Smooth muscle cell of the brain vasculature (primary cell): ENCODE measurements around the gene ABCD3.

Experiments used
- DNase-seq: peaks from one replicate; pipeline ENCODE4 v3.0.0-alpha.2; 2012; ENCODE audit warnings: low read depth, low spot score

ABCD3 gene

DNA sequence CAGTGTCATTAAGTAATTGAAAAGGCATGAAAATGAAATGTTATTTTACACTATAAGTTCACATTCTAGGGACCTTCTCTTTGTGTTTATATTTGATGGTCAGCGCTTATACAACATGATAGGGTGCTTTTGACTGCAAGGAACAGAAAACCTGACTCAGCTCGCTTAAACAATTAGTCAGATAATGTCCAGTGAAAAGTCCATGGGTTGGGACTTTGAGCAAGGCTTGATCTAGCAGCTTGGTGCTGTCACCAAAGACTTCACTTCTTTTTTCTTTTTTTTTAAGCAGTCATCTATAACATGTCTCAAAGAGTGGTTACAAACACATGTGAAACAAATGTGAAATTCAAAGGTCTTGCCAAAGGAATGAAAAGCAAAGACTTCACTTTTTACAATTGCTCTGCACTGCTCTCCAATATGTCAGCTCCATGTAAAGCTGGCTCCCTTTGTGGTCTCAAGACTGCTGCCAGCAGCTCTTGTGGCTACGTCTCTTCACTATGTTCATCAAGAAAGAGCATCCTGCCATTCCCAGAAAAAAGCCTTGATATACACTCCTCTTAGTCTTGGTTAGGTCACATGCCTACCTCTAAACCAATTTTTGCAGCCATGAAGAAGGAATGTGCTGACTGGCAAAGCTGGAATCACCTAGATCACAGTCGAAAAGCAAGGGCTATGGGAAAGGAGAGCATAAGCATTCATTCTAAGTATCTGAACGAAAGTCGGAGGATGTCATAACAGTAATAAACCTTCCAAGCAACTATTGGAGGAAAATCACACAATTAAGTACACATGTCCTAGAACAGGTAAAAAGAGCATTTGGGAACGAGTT lies 108.2 kb downstream of the ABCD3 start:
- no peak for DNase-seq

DNA sequence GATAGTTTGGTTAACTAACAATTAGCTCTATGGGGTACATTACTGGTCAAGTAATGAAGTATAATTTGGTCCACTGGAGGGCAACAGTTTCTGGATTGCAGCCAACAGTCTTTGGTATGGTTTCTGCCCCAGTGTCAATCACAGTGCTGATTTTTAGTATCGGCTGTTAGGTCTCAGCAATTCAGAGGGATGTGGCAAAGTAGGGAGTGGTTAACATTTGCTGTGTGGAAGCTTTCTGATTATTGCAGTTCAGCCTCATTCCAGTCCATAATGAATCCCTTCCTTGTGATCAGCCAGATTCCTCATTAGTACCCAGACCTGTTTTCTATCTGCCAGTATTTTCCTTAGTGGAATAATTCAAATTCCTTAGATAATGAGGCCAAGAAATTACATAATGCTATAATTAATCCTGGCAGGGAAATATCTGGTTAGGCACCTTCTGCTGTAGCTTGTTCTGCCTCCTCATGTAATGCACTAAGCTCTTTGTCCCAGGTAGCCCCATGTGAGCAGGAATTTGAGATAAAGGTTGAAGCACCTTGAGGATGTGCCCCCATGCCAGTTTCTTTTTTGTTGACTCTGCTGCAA lies 109.3 kb downstream of the ABCD3 start:
- DNase-seq, result no peak

DNA sequence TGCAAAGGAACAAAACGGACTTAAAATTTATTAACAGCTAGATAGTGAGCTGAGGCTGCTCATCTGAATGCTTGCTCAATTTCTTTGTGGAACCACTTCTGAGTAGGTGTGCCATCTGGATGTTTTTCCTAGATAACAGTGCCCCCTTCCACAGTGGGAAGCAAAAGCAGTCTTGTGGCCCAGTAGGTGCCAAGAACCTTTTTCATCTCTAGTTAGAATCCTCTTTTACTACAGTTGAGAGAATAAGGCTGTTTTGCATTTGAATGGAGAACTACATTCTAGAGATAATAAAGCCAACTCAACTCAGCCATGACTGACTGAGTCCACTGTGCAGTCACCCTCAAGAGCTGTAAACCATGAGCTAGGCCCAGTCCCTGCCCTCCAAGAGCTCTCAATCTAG lies 110.1 kb downstream of the ABCD3 start:
- no peak for DNase-seq

DNA sequence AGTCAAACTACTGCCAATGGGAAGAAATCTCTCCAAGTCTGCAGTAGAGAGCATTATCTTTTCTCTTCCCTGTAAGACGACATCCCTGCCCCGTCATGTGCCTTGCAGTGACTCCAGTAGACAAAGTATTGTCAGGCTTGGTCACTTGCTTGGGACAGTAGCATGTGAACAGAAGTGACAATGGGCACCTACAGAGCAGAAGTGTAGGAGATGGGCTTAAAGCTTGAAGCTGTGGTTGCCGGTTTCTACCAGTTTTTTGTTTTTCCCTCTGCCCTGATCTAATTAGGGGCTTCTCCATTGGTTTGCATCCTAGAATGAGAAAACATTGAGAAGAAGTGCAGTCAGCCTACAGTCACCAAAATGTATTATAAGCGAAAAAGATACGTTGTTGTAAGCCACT lies 110.6 kb downstream of the ABCD3 start:
- DNase-seq, result no peak

DNA sequence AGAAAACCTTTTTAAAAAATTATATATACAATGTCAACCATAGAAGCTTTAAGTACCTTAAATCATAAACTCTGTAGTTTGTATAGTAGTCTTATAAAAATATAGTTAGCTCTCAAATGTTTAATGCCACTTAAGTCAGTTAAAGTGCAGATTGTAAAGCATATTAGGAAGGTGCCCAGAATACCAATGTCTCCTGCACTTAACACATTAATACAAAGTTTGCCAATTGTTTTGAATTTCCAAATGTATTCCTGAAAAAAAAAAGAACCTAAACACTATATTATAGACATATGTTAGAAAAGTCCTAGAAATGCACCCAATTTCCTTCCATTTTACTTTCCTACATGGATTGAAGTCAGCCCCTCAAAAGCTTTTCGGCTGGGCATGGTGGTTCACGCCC lies 111.2 kb downstream of the ABCD3 start:
- no peak for DNase-seq

DNA sequence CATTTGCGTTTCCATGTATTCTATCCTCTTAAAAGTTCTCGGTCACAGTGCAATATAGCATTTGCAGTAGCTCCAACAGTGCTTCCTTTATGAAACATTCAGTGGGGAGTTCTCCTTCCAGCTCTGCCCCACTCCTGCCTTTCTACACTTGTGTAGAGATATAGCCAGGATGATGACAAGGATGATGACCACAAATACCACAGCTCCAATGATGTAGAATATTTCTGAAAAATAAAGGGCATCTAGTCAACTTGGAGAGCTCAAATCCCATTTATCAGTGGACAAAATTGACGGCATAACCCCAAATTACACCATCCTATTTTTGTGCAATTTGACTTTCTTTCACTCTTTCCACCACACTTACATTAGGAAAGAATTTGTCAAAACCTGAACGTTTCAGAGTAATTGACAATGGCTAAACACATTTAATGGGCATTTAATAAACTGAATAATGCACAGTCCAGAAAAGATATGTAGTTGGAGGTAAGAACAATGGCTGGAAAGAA lies 112.2 kb downstream of the ABCD3 start:
- no peak for DNase-seq

DNA sequence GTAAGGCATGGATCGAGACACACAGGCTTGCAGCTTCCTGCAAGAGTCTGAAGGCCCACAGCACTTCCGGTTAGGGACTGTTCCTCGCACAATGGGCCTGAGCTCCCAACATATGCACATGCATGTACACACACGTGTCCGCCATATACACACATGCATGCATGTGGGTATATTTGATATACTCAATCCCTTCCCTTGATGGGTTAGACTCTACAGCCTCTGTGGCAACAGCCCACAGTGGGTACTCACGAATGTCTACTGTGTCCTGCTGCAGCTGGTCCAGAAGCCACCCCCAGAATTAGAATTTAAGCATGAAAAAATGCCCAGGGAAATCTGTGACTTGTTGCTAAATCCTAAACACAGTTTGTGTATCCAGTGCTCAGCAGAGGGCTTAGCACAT lies 113.5 kb downstream of the ABCD3 start:
- DNase-seq, result no peak

DNA sequence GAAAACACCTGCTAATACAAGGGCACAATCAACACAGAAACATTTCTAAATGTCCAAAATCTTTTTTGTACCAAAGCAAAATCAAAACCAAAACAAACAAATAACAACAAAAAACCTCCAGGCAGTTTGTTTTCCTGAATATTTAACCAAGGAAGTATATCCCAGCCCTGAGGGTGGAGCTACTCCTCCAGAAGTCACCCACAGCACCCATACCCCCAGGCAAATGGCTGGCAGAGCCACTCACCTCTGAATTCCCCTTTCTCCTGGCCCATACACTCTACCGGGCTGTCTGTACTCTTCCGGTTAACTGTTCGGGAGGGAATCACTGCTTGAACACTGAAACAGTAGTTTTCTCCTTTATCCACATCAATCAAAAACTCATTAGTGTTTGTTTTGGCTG lies 113.9 kb downstream of the ABCD3 start:
- no peak for DNase-seq

DNA sequence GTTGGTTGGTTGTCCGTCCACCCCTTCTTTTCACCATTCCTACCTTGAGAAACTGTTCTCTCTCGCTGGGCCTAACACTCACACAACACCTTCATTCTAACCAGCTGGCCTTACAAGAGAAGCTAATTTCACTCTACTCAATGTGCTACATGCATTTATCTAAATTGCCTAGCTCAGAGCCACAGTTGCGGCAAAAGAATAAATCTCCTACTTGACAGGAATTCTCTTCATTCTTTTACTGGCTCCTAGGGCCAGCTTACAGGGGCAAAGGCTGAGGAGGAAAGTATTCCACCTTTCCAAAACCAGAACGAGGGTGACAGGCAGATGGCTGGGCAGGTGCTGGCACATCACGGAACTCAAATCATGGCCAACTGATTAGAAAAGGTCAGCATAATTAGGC lies 116.9 kb downstream of the ABCD3 start:
- no peak for DNase-seq

DNA sequence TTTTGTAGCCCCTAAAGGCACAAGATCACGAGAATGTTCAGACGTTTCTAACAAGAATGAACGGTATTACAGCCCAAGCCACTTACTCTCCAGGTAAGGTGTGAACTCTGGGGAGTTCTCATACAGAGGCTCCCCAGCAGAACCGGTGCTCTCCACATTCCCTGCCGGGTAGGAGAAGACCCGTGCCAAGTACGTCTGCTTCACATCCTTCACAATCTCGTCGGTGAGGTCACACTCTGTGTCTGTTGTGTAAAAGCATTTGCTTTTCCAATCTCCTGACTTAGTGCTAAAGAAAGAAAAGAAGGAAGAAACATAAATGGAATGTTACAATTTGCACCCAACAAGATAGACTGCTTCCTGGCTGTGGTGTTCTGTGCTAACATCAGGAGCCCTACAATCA lies 117.7 kb downstream of the ABCD3 start:
- no peak for DNase-seq

DNA sequence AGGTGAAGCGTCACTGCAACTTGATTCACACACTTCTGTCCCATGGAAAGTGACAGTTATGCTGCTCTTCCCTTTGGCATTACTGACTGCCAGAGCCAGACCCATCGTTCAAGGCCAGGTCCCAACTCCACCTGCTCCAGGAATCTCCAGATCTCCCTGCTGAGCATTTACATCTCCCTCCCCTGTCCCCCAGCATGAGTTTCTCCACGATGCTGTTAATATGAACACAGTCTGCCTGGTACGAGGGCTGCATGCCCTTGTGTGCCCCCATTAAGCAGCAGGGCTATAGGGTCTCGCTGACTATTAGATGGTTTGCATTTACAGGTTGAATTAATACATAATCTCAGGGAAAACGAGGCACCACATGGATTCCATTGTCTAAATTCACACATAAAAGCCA lies 119.1 kb downstream of the ABCD3 start:
- no peak for DNase-seq

DNA sequence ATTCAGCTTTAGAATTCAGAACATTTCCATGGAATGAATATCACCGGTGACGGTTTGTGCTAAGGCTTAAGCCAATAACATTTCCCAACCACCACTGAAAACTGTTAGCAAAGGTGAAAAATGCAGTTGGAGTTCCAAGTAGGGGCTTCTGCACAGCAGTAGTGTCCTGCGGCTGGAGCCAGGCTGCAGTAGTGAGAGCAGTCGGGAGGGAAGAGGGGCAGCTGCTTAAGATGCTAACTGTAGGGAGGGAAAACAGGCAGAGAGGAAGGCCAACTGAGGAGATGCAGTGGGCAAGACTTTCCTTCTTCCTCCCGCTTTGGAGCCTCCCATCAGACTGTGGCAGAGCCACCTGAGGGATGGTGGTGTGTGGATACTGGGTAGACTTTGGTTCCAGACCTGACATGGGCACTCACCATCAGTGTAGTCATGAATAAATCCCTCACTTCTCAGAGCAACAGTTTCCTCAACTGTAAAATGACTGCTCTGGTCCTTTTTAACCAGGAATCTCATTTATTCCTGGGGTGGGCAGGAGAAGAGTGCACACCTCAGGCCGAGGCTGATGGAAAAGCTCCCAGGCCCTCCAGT lies 120.1 kb downstream of the ABCD3 start:
- DNase-seq, result no peak

DNA sequence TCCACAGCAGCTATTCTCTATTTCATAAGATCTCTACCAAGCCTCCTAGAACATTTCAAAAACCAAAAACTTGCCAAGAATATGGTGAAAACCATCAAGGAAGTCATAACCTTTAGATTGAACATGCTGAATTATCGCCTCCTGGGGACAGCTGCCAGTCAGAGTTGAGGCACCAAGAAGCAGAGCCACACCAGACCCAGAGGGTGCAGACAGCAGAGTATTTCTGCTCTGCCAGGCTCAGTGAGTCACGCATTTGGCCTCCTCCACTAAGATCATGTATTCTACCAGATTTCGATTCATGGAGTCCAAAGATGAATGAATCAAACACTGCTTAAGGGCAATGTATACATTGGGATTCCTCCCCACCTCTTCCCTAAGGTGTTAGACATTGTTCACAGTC lies 121.3 kb downstream of the ABCD3 start:
- DNase-seq, result no peak

DNA sequence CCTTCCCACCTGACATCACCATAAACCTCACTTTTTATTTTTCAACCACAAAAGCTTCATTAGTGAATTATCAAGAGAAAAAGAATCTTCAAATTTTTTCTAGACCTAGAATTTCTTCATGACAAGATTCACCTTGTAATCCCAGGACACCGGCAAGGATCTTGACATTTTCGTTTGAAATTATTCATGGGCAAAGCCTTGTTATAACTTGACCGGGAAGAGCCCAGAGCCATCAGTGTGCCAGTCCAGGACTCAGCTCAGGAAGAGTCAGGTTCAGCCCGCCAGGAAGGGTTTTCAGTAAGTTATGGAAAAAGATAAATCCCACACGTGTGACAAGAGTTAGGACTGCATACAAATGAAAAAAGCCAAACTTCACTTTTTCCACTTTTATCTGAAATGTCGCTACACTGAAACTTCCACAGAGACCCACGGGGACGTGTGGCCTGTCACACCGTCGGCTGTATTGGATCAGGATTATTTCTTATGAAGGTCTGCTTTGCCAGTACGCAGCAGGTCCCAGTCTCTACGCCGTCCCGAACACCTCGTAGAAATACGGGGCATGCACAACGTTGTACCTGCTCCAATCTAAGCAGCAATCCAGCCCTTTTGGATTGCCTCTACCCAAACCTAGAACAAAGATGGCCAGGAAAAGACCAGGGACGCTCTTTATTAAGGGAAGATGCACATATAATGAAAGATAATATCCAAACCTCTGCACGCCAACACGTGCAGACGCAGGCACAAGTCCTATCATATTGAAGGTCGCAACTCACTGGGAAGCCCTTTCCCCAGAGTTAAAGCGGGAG lies 122.5 kb downstream of the ABCD3 start:
- no peak for DNase-seq

DNA sequence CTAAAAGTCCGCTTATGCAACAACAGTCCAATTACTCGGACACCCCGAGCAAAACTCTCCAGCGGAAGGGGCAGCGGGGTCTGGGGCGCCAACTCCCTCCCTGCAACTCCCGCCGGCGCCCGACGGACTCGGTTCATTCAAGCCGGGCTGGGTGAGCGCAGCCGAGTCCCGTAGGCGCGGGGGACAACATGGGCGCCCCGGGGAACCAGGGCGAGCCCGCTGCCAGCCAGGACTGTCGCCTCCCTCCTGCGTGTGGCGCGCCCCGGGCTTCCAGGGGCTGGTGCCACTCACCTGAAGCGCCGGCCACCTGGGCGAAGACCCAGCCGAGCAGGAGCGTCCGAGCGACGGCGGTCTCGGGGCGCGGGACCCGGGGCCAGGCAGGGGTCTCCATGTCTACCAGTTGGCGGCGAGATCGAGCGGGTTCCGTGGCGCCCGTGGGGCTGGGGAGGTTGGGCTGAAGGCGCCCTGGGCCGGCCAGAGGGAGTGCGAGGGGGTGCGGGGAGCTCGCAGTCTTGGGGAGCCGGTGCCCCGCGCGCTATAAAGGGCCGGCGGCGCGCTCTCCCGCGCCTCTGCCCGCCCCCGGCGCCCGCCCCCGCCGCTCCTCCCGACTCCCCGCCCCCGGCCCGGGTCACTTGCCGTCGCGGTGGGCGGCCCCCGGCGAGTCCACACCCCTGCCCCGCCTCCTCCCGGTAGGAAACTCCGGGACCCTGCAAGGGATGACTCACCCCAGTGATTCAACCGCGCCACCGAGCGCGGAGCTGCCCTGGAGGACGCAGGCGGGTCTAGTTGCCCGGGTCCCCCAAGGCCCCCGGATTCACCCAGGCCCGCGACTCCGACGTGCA lies 123.3 kb downstream of the ABCD3 start, which contains the start of gene F3:
Gene F3, minus strand, starts transcription at position 514 of the 842 bp plus-strand sequence. Its CDS starts 123 bp downstream, at position 391.
- peak; percentile 80 for DNase-seq

DNA sequence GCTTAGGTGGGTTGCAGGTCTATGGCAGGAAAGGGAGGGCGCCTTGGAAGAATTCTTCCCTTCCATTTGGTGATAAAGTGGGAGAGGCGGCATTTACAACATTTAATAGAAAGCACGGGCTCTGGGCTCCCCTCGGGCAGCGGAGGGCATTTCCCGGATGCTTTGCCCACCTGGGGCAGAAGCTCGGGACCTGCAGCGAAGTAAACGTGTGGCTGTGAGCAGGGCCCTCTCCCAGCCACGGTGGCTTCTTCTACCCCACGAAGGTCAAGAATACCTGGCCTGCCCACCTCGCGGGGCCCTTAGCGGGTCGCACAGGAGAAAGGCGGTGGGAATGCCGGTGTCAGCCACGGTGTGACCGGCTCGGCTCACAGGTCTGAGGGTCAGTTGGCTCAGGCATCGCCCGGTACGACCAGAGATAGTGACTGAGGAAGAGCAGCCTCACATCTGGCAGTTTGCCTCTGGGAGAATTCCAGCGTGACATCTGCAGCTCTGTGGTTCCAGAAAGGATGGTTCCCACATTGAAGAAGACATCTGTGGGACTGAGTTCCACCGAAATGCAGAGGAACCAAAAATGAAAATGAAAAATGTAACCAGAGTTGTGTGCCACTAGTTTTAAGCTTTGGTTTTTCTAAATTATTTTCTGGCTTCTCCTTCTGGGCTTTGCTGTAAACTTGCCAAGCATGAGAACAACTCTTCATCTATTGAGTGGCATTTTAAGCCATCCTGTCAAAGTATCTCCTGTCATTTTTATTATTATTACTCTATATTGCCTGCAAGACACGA lies 124.1 kb downstream of the ABCD3 start:
- DNase-seq, result no peak

DNA sequence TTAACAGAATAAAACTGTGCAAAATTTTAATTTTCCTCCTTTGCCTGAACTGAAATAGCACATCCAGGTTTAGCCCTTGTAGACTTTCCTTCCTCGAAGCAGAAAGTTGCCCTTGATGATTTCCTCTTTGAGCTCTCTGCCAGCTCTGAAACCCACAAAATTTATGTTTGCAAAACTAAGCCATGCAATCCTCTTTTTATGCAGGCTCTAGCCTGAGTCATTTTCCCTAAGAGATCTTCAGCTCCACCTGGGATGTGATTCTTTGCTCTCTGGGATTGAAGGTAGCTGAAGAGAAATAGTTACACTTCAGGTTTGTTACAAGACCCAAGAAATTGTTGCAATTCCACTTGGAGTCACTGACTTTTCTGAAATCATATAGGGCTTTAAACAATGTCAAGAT lies 124.8 kb downstream of the ABCD3 start:
- DNase-seq, result no peak

DNA sequence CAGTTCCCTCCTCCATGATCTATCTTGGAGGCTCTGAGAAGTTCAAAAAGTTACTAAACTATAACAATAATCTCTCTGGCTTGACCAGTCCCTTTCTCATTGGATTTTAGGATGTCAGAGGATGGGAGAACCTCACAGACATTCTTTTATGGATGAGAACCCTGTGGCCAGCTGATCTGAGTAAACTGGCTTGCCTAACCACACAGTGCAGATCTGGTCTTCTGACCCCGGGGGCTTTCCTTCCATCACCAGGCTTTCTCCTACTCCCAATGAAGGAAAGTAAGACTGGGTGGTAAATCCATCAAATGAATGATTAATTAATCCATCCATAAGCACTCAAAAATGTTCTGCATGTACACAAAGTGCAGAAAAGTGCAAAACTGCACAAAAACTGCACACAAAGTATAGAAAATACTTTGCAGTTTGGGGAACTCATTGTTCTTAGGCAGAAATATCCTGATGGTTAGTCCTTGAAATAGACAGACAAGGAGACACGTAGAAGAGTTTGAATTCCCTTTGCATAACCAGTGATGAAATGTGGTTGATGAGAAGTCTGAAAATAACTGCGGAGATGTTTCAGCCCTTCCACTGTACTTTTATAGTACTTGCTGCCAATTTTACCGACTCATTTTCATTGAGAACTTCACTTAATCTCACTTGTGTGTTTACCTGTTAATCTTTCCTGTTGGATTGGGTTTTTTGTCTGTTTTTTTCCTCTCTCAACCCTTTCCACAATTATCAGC lies 125.9 kb downstream of the ABCD3 start:
- no peak for DNase-seq

DNA sequence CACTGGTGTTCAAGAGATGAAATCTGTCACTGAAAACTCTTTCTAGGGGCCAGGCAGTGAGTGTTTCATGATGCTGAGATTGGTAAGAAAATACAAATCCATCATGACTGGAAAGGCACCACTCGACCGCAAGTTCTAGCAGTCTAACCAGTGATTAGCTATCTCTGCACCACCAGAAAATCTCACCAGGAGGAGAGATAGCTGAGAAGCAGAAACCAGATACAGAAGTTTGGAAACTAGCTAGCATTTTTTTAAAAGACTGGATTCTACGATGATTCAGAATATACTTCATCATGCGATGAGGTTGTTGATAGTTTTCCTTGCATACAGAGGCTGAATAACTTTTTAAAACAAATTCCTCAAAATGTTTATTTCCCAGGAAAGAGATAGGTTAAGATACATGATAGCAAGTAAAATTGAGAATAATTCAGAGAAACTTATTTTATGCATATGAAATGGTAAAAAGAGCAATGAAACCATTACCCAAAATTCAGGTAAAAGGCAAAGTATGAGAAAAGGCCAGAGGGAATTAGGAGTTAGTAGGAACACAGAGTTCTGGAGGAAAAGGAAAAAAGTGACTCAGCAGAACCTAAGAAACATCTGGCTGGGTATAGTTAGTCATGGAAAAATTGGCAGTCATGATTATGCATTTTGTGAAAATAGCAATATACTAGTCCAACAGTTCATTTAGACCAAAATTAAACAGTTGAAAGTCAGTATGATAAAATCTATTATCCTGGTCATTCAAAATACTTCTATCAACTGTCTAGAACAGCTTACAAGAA lies 126.7 kb downstream of the ABCD3 start:
- no peak for DNase-seq
